ENCODE results near the gene TMEM171.

GRCh38 chr5:73118391-73118973, 1.9 kb upstream of the TMEM171 start:
- TF ChIP-seq EZH2 (IDR thresholded peaks at IDR 0.05; ENCODE audit: insufficient read depth, low read length), result no peak
- TF ChIP-seq, protein P1, sequence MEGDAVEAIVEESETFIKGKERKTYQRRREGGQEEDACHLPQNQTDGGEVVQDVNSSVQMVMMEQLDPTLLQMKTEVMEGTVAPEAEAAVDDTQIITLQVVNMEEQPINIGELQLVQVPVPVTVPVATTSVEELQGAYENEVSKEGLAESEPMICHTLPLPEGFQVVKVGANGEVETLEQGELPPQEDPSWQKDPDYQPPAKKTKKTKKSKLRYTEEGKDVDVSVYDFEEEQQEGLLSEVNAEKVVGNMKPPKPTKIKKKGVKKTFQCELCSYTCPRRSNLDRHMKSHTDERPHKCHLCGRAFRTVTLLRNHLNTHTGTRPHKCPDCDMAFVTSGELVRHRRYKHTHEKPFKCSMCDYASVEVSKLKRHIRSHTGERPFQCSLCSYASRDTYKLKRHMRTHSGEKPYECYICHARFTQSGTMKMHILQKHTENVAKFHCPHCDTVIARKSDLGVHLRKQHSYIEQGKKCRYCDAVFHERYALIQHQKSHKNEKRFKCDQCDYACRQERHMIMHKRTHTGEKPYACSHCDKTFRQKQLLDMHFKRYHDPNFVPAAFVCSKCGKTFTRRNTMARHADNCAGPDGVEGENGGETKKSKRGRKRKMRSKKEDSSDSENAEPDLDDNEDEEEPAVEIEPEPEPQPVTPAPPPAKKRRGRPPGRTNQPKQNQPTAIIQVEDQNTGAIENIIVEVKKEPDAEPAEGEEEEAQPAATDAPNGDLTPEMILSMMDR (IDR thresholded peaks at IDR 0.05; ENCODE audit: insufficient read depth, low read depth, low read length), result no peak
